ENCODE data around the gene GYG2.
"Not testable (repeated sequence)": the region's sequence is repeated elsewhere in the genome, so short reads cannot be mapped to it uniquely, and the experiment has no call there.

The GYG2 gene

GRCh38 chrX:2879670-2880069 is 50.9 kb downstream of the GYG2 start:
- no peaks in the 10 kb centered on the region for H3K36me3 ChIP-seq (ENCODE audit: control insufficient read depth, insufficient read depth, low read length)

GRCh38 chrX:2883770-2884169 is 55.0 kb downstream of the GYG2 start:
- H3K4me3 ChIP-seq (ENCODE audit: low read length): no peak overlapping the region
- no peak overlapping the region for H2BK5ac ChIP-seq (ENCODE audit: low read length)
- no peak overlapping the region for H3K23ac ChIP-seq (ENCODE audit: low read length)
- H4K8ac ChIP-seq (ENCODE audit: low read depth, low read length): no peak overlapping the region
- H3K27me3 ChIP-seq (ENCODE audit: insufficient read depth, low read length, poor library complexity): no peaks in the 10 kb centered on the region
- DNase-seq: no peak
- no CpG with 5 or more reads among the region's 14 CpGs for WGBS (ENCODE audit: extremely low coverage, insufficient coverage, low lambda C conversion rate)
- no peaks in the 10 kb centered on the region for H3K79me2 ChIP-seq (ENCODE audit: control insufficient read depth, insufficient read depth, low read length)
- H3K4me2 ChIP-seq (ENCODE audit: low read length): no peak overlapping the region
- H3K4ac ChIP-seq (ENCODE audit: low read depth, low read length): no peak overlapping the region
- no peak overlapping the region for H3K56ac ChIP-seq (ENCODE audit: low read length)
- no peak overlapping the region for H2BK15ac ChIP-seq (replicated peaks; ENCODE audit: low read depth)
- no peak overlapping the region for H3K18ac ChIP-seq (ENCODE audit: low read length)
- no peak overlapping the region for H3K27ac ChIP-seq (ENCODE audit: low read depth, low read length)
- no peaks in the 10 kb centered on the region for H3K79me1 ChIP-seq (ENCODE audit: low read length)
- H2BK120ac ChIP-seq (ENCODE audit: low read depth, low read length): no peak overlapping the region
- no peak overlapping the region for H3K9ac ChIP-seq (ENCODE audit: low read length)
- H3K4me1 ChIP-seq (ENCODE audit: control insufficient read depth, low read depth, low read length): no peaks in the 10 kb centered on the region
- no peak overlapping the region for H4K5ac ChIP-seq (ENCODE audit: low read length)
- H2AK5ac ChIP-seq (ENCODE audit: low read length): no peak overlapping the region
- no peaks in the 10 kb centered on the region for H3K36me3 ChIP-seq (ENCODE audit: control insufficient read depth, insufficient read depth, low read length)

More at GRCh38 chrX:2879670-2880069, 50.9 kb downstream of the GYG2 start:
- H3K4me3 ChIP-seq (ENCODE audit: low read length): no peak overlapping the region
- no peak overlapping the region for H2BK15ac ChIP-seq (replicated peaks; ENCODE audit: low read depth)
- H2BK120ac ChIP-seq (ENCODE audit: low read depth, low read length): no peak overlapping the region
- no peak overlapping the region for H3K4ac ChIP-seq (ENCODE audit: low read depth, low read length)
- H3K79me2 ChIP-seq (ENCODE audit: control insufficient read depth, insufficient read depth, low read length): no peaks in the 10 kb centered on the region
- H3K27ac ChIP-seq (ENCODE audit: low read depth, low read length): no peak overlapping the region
- H2AK5ac ChIP-seq (ENCODE audit: low read length): no peak overlapping the region
- no peak overlapping the region for H3K9ac ChIP-seq (ENCODE audit: low read length)
- DNase-seq: no peak
- no peak overlapping the region for H3K4me2 ChIP-seq (ENCODE audit: low read length)
- no peak overlapping the region for H3K23ac ChIP-seq (ENCODE audit: low read length)
- H4K5ac ChIP-seq (ENCODE audit: low read length): no peak overlapping the region
- H3K4me1 ChIP-seq (ENCODE audit: control insufficient read depth, low read depth, low read length): no peaks in the 10 kb centered on the region
- no peak overlapping the region for H4K8ac ChIP-seq (ENCODE audit: low read depth, low read length)
- no peak overlapping the region for H3K18ac ChIP-seq (ENCODE audit: low read length)
- H2BK5ac ChIP-seq (ENCODE audit: low read length): no peak overlapping the region
- no peak overlapping the region for H3K56ac ChIP-seq (ENCODE audit: low read length)
- H3K79me1 ChIP-seq (ENCODE audit: low read length): no peaks in the 10 kb centered on the region
- 100% methylated on average over 1 of the region's 1 CpG for WGBS (ENCODE audit: extremely low coverage, insufficient coverage, low lambda C conversion rate)
- no peaks in the 10 kb centered on the region for H3K27me3 ChIP-seq (ENCODE audit: insufficient read depth, low read length, poor library complexity)

- Histone ChIP-seq H3K18ac (ENCODE audit: low read length) (no peak overlapping the region), H2AK5ac (ENCODE audit: low read length) (no peak overlapping the region), H4K8ac (ENCODE audit: low read depth, low read length) (no peak overlapping the region), H3K79me1 (ENCODE audit: low read length) (no peaks in the 10 kb centered on the region), H3K79me2 (ENCODE audit: control insufficient read depth, insufficient read depth, low read length) (no peaks in the 10 kb centered on the region), H3K4me1 (ENCODE audit: control insufficient read depth, low read depth, low read length) (no peaks in the 10 kb centered on the region), H3K27me3 (ENCODE audit: insufficient read depth, low read length, poor library complexity) (no peaks in the 10 kb centered on the region), H3K56ac (ENCODE audit: low read length) (no peak overlapping the region), H3K9ac (ENCODE audit: low read length) (no peak overlapping the region), H3K4ac (ENCODE audit: low read depth, low read length) (no peak overlapping the region), H2BK5ac (ENCODE audit: low read length) (no peak overlapping the region), H2BK120ac (ENCODE audit: low read depth, low read length) (no peak overlapping the region), H4K5ac (ENCODE audit: low read length) (no peak overlapping the region), H2BK15ac (replicated peaks; ENCODE audit: low read depth) (no peak overlapping the region), H3K4me2 (ENCODE audit: low read length) (no peak overlapping the region), H3K36me3 (ENCODE audit: control insufficient read depth, insufficient read depth, low read length) (no peaks in the 10 kb centered on the region), H3K4me3 (ENCODE audit: low read length) (no peak overlapping the region), H3K27ac (ENCODE audit: low read depth, low read length) (no peak overlapping the region), H3K23ac (ENCODE audit: low read length) (no peak overlapping the region)
- no CpG with 5 or more reads among the region's 7 CpGs for WGBS (ENCODE audit: extremely low coverage, insufficient coverage, low lambda C conversion rate)
- DNase-seq: no peak
Observed at GRCh38 chrX:2888309-2888708, 59.6 kb downstream of the GYG2 start.

- Histone ChIP-seq H4K8ac (ENCODE audit: low read depth, low read length) (no peak overlapping the region), H3K4me1 (ENCODE audit: control insufficient read depth, low read depth, low read length) (no peaks in the 10 kb centered on the region), H3K18ac (ENCODE audit: low read length) (no peak overlapping the region), H3K79me1 (ENCODE audit: low read length) (no peaks in the 10 kb centered on the region), H3K79me2 (ENCODE audit: control insufficient read depth, insufficient read depth, low read length) (no peaks in the 10 kb centered on the region), H3K23ac (ENCODE audit: low read length) (no peak overlapping the region), H2BK120ac (ENCODE audit: low read depth, low read length) (no peak overlapping the region), H2AK5ac (ENCODE audit: low read length) (no peak overlapping the region), H3K4ac (ENCODE audit: low read depth, low read length) (no peak overlapping the region), H3K27me3 (ENCODE audit: insufficient read depth, low read length, poor library complexity) (no peaks in the 10 kb centered on the region), H2BK5ac (ENCODE audit: low read length) (no peak overlapping the region), H2BK15ac (replicated peaks; ENCODE audit: low read depth) (no peak overlapping the region), H3K27ac (ENCODE audit: low read depth, low read length) (no peak overlapping the region), H3K36me3 (ENCODE audit: control insufficient read depth, insufficient read depth, low read length) (no peaks in the 10 kb centered on the region), H3K9ac (ENCODE audit: low read length) (no peak overlapping the region), H3K4me2 (ENCODE audit: low read length) (no peak overlapping the region), H4K5ac (ENCODE audit: low read length) (no peak overlapping the region), H3K56ac (ENCODE audit: low read length) (no peak overlapping the region), H3K4me3 (ENCODE audit: low read length) (no peak overlapping the region)
- no CpG with 5 or more reads among the region's 11 CpGs for WGBS (ENCODE audit: extremely low coverage, insufficient coverage, low lambda C conversion rate)
- no peak for DNase-seq
Observed at GRCh38 chrX:2889045-2889605, 60.4 kb downstream of the GYG2 start.

- not testable (repeated sequence) for H3K79me1 ChIP-seq (ENCODE audit: low read length); H2BK5ac ChIP-seq (ENCODE audit: low read length); H3K4me1 ChIP-seq (ENCODE audit: control insufficient read depth, low read depth, low read length); H3K4me3 ChIP-seq (ENCODE audit: low read length); H4K5ac ChIP-seq (ENCODE audit: low read length); H2BK15ac ChIP-seq (replicated peaks; ENCODE audit: low read depth); H3K23ac ChIP-seq (ENCODE audit: low read length); H3K18ac ChIP-seq (ENCODE audit: low read length); H3K27me3 ChIP-seq (ENCODE audit: insufficient read depth, low read length, poor library complexity); H3K79me2 ChIP-seq (ENCODE audit: control insufficient read depth, insufficient read depth, low read length); H3K4ac ChIP-seq (ENCODE audit: low read depth, low read length); H3K56ac ChIP-seq (ENCODE audit: low read length); H4K8ac ChIP-seq (ENCODE audit: low read depth, low read length); H3K36me3 ChIP-seq (ENCODE audit: control insufficient read depth, insufficient read depth, low read length); H2AK5ac ChIP-seq (ENCODE audit: low read length); H3K4me2 ChIP-seq (ENCODE audit: low read length)
- Histone ChIP-seq H3K9ac (ENCODE audit: low read length) (peak overlapping the region; percentile 10), H3K27ac (ENCODE audit: low read depth, low read length) (peak overlapping the region; percentile 15), H2BK120ac (ENCODE audit: low read depth, low read length) (peak overlapping the region; percentile 68)
- DNase-seq: peak; percentile 85
- WGBS (ENCODE audit: extremely low coverage, insufficient coverage, low lambda C conversion rate): no CpG with 5 or more reads among the region's 15 CpGs
Observed at GRCh38 chrX:2889706-2890490, 61.2 kb downstream of the GYG2 start.

Measured in mesendoderm (in vitro differentiated cells).